Stromal cell of bone marrow (primary cell): Measurements from ENCODE around the gene NDUFB4.

ENCODE experiments used
- DNase-seq: peaks from one replicate; pipeline ENCODE4 v3.0.0-alpha.2; 2012; ENCODE audit warnings: low read depth

The NDUFB4 gene

DNA sequence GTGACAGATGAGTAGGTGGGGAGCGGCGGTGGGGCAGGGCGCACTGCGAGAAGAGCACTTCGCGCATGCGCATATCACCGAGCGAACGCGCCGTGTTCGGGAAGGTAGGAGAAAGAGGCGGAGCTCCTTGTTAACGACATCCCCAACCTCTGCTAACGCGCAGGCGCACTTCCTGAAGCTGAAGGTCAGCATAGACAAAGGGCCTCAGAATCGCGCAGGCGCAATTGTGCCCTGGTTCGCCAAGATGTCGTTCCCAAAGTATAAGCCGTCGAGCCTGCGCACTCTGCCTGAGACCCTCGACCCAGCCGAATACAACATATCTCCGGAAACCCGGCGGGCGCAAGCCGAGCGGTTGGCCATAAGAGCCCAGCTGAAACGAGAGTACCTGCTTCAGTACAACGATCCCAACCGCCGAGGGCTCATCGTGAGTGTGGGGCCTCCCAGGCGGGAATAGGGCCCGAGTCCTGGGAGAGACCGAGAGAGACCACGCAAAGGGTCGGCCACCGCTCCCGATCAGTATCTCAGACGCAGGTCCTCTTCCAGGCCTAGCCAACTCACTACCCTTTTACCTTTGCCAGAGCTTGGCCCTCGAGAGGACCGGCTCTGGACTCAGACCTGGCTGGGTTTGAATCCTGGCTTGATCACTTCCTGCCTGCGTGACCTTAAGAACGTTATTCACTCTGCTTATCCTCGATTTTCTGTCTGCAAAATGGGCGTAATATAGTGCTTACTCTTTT lies at the start of gene NDUFB4:
TSS of gene NDUFB4 (plus strand) at position 221 of the 737 bp plus-strand sequence. CDS start at position 245, 24 bp downstream.
- peak; percentile 97 for DNase-seq

DNA sequence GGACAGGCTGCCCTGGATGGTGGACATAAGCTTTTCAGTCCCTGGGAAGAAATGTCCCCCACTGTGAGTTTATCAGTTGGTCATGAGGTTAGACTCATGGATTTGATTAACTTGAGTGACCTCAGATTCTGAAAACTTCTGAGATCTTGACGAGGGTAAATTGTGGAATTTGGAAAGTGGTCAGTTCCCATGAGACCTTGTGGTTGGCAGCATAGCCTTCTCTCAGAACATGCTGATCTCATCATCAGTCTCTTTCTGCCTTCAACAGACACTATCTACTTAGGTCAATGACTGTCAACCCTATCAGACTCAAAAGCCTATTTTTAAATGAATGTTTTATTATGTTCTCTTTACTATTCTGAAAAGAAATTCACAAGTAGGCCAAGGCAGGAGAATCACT lies 45.6 kb upstream of the NDUFB4 start:
- DNase-seq, result peak; percentile 68

DNA sequence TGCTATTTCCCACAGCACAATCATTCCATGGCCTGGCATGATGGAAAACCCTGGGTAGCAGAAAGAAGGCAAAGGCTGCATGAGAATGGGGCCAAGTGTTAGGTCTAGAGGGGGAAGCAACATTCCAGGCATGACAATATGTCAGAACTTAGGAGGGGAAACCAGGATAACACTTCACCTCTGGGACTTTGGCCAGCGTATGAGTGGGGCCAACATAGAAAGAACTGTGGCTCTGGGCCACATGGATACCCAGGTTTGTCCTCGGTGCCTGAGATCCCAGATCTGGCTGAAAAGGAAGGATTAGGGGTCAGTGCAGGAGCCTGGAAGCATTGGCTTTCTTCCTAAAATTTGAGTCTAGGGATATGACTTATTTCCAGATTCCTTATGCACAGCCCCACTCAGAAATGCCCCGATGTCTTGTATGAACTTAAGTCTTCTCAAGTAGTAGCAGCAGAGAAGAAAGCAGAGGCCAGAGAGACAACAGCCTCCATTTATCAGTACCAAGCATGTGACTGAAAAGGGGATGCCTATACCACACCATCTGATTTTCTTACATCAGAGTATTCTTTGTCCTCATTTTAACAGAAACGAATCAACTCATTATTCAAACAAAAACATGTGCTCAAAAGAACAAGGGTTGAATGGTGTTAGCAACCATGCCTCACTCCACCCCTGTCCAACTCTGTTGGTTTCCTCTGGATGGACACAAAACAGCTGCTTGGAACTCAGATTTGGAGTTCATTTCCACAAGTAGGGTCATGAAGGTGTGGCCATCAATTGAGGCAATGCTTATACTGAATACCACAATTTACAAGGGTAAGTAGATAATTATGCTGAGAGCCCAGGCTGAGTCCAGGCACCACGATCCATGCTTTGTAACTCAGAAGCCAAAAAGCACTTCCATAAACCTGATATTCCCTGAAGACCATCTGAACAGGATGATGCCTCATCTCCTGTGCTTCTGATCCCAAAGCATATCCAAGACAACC lies 43.7 kb upstream of the NDUFB4 start:
- no peak for DNase-seq

DNA sequence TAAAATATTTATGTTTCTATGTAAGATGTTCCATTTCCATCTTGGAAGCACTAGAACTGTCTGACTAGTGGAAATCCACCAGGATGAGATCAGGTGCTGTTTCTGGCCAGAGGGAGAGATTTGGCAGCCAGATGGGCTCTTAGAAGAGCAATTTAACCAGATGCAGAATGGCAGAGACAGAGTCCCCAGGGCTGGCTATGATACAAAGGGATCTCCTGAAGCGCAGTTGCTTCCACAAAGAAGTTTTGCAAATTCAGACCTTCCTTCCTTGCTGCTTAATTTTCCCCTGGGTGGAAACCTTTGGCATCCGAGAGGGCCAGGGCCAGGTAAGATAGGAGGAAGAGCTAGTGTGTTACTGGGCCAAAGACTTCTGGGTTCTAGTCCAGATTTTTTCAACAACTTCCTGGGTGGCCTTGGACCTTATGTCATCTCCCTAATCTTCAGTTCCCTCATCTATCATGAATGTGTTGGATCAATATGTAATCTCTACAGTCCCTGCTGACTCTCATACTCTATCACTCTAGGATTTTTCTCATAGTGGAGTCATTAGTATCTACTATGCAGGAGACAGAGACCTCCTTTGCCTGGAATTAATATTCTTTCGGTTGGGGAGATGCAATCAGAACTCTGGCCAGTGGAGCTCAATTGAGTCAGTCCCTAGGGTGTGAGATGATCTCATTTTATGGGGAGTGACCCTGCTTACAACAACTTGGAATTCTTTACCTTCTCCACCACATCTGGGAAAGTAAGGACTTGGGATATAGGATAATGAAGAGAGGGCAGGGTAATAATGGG lies 41.1 kb upstream of the NDUFB4 start:
- no peak for DNase-seq

DNA sequence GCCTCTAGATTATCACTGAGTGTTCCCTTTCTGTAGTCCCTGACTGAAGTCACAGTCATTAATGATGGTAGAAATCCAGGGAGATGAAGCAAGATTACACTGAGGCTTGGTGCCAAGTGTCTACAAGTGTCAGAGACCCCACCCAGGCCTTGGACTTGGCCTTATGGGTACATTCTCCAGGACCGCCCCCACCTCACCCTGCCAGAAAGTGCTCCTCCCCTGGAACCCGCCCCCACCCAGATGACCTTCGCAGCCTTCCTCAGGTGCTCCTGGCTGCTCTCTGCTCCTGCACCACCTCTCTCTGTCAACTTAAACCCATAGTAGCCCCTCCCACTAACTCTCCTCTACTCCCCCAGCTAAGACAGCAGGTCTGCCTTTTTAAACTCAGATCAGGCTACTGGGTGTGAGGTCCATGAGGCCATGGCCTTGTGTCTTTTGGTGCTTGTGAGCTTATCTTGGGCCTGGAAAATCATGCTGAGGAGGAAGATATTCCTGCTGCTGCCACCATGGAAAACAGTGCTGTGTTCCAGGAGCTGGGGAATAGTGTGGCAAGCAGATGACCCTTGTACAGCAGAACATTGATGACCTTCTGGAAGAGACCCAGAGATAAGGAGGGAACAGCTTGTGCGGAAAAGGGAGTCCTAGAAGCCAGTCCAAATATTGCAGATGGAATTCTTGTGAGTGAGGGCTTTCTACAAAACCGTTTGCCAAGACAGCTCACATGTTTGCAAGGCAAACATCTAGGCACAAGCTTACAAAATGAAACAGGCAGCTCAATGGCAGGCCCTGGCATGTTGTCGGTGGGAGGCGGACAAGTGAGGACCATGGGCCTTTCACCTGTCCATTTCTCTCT lies 40.3 kb upstream of the NDUFB4 start:
- DNase-seq, result no peak

DNA sequence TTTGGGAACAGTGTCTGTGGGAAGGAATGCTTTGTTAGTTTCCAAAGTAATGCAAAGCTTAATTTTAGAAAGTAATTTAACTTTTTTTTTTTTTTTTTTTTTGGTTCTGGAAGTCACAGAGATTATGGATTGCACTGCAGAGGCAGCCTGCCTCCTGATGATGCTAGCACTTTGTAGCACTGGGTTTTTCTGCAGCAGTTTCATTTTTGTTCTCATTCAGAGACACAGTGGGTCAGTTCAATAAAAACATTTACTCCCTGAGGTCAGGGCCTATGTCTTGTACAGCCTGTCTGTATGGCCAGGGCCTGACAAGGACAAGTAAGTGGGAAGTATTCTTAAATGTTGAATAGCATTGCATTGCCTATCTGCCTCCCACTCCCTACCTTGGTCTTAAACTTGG lies 39.0 kb upstream of the NDUFB4 start:
- no peak for DNase-seq

DNA sequence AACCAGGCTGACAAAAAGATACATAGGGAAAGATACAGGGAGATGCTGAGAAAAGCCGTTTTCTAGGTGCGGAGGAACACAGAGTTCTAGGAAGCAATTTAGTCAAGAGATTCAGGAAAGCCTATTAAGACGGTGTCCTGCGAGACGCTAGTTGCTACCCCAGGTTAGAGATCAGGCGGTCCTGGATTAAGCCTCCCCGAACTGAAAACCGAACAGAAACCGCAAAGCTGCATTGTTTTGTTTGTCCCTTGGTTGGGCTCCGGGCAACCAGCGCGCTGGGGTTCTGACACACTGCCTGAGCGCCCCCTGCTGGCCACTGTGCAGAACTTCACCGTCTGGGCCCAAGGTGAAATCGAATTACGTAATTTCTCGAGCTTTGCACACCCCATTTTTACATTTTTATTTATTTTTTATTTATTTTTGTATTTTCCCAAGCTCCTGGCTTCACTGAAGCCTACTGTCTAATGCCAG lies 37.3 kb upstream of the NDUFB4 start:
- peak; percentile 85 for DNase-seq

DNA sequence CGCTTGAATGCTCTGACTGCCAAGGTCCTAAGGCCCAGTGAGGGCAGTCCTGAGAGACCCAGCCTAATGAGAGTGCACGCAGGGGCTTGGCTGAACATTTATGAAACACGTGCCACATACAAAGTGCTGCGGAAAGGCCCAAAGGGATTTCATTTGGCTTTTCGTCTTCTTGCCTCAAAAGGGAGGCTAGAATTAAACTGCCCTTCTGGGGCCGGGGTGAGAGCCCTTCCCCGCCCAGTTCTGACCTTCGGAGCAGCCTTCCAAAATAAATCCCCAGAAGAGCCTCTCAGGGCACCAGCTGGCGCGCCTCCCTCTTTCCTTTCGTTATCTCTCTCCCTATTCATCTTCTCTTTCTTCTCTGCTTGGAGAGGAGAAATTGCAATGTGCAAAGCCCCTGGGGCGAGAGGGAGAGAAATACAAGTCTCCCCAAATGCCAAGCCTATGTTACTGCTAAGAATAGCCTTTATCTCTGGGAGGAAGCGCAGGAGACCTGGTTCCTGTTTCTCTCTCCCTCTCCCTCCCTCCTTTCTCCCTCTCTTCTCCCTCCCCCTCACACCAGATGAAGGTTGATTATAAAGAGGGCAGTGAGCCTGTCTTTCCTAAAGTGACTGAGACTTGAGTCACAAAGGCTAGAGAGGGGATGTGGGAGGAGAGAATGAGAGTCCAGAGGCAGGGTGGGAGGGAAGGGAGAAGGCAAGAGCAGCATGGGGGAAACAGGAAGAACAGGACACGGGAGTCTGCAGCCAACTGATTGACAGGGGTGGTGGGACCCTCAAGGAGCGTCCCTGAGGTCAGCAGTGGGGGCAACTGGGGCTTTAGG lies 36.7 kb upstream of the NDUFB4 start:
- DNase-seq, result peak; percentile 72

DNA sequence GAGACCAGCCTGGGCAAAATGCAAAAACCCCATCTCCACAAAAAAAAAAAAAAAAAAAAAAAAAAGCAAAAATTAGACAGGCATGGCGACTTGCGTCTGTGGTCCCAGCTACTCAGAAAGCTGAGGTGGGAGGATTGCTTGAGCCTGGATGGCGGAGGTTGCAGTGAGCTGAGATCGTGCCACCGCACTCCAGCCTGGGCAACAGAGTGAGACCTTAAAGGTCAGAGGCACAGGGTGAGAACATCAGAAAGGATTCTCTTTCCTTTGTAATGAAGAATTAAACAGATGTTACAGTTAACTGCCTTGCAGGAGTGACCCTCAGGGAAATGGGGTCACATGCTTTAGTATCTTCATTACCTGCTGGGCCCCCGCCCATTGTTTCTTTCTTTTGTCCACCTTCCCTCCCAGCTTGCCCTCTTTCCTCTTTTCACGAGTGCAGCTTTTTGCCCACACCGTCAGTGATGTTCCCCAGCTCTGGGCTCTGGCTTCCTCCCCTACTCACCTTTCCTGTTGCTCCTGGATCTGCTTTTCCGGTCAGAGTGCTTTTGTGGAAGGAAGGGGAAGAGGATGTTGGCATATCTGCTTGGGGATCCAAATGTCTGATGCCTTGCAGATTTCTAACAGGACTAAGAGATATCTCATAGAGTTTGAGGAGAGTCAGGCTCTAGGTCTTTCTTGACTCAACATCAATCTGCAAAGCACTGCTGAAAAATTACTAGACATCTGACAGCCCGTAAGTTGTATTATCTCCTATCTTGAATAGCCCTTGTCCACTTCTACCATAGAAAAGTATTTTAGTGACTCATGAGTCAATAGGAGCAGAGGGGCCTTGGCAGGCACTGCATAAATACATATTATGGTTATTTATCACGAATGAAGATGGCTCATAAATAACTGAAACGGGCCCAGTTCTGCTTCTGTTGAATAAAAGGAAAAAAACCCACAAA lies 35.6 kb upstream of the NDUFB4 start:
- no peak for DNase-seq

DNA sequence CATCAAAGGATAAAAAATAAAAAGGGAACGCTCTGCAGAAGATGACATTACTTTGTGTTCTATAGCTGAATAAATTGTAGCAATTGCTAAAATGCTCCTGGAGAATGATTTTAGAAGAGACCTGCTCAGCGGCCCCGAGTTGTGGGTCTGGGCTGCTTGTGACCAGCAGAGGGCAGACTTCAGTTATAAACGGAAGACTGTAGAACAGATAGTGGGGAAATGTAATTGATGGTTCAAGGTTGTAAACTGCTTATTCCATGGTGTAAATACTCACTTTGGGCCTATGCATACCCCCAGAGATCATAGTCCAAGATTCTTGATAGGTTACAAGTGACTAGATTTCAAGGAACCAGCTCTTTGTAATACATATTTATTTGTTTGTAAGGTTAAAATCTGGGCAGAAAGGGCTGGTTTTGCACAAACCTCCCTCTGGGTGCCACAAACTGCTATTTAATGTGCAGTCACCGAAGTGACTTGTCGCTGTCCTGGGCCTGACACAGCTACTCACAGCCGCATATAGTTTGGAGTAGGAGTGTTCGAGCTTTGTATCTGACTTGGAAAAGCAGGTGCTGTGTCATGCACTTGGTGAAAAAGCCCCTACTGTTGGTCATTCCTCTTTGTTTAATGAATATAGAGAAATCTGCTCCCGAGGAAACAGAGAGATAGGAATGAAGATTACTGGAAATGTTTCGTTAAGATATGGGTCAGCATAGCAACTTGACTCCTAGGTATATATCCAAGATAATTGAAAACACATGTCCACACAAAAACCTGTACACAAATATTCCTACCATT lies 34.7 kb upstream of the NDUFB4 start:
- DNase-seq, result no peak

DNA sequence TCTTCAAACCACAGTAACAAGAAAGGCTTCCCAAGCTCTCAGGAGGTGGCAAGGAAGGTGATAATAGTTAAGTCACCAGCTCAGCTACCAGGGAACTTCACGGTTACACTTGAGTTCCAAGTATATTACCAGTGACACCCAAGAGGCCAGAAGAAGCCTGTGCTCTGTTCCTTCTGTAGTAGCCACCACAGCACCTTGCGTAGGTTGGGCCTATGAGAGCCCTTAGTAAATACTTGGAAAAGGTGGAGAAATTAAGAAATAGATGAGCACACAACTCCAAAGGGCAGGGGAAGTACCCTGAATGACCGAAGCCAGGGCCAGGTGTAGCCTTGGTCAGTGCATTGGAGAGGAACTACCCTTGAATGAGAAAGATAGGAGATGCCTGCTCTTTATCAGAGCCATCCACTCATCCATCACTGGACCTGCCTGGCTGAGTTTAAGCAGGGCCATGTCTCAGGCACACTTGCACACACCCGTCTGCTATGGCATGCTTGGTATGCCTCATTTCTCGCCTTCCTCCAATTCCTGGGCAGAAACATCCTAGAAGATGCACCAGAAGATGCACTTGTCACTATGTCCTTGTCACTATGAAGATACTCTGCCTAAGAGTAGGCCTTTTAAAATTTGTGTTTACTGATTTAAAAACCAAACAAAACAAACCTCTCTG lies 32.6 kb upstream of the NDUFB4 start:
- no peak for DNase-seq

DNA sequence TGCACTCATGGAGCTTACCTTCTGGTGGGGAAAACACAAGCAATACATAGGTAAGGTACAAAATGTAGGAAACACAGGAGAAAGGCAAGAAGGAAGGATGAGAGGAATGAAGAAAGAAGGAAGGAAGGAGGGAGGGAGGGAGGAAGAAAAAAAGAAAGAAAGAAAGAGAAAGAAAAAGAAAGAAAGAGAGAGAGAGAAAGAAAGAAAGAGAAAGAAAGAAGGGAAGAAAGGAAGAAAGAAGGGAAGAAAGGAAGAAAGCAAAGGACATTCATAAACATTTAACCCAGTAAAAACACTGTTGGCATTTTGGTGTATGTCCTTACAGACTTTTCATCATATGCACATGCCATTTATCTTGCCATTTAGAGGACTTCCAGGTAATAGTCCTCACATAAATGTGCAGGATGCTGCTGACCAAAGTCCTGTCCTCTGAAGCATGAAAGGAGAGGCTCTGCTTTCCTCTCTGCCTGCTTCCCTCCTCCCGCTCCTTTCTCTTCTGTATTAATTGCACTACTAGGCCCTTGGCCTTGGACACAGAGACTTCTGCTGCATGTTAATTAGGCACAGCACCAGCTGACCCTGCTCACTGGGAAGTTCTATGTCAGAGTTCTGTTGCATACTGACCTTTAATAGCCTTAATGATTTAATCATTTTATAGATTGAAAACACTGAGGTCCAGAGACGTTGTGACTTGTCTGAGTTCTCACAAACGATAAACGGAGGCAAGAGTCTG lies 29.7 kb upstream of the NDUFB4 start:
- no peak for DNase-seq

DNA sequence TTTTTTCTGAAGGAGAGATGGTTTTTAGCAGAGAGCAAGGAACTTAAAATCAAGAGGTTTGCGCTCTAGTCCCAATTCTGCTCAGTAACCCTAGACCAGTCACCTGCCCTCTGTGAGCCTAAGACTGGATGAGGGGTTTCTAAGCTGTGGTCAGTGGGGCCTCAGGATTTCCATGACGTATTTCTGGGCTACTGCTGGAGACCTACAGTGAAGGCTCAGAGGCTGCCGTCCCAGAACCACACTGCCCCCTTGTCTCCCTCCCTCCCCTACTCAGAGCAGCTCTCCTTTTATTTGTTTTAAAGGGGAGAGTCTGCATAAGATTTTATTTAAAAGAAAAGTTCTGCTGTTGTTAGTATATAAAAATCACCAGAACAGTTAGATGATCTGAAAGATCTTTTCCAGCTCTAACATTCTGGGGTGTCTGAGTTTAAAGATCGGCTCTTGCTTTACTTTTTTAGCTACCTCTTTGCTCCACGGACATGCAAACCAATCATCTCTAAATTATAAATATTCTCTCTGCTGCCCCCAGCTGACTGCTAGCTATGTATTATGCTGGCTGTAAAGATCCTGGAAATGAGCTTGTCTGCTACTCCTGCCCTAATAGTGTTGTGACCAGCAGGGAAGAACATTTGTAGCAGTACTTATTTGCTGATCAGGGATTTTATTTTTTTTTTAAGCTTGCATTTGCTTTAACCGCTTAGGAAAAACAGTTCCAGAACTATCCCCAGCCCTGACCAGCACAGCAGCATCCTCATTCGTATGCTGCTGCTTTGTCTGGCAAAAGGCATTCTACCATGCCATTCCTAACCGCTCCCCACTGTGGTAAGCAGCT lies 28.6 kb upstream of the NDUFB4 start:
- no peak for DNase-seq

DNA sequence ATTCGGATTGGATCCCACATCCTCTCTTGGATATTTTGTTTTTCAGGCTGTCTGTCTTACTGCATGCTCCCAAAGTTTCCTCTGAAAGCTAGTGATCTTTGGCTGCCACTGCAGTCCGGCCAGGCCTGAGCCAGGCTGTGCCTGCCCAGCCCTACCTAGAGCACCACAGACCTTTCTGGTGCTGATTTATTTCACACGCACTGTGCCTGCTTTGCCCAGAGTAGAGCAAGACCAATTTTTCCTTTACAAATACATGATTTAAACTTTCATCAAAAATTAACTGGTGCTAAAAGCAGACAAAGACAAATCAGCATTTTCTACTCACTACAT lies 28.0 kb upstream of the NDUFB4 start:
- no peak for DNase-seq

DNA sequence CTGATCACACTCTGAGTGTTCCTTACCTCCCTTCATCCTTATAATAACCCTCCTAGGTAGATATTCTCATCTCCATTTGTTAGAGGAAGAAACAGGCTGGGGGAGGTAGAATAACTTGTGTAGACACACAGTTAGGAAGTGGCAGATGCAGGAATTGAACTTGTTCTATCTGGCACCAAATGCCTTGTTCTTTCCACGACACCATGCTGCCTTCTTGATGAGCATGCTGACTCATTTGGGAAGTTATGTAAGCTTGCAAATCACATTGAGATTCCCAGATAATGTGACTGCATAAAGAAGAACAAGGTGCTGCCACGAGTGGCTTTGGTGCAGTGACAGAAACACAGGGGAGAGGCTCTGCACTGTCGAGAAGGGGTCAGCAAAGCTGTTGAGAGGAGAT lies 27.5 kb upstream of the NDUFB4 start:
- no peak for DNase-seq
